Activated effector memory CD4-positive, alpha-beta T cell treated with Interleukin-2 at 50 U/mL for 16 hours (primary cell): ENCODE results near the gene POC1A.
"Not testable (repeated sequence)": the region's sequence is repeated elsewhere in the genome, so short reads cannot be mapped to it uniquely, and the experiment has no call there.

ENCODE experiments used
- DNase-seq: peaks from one replicate; pipeline ENCODE4 v3.0.0-alpha.2; 2020

Gene POC1A

DNA sequence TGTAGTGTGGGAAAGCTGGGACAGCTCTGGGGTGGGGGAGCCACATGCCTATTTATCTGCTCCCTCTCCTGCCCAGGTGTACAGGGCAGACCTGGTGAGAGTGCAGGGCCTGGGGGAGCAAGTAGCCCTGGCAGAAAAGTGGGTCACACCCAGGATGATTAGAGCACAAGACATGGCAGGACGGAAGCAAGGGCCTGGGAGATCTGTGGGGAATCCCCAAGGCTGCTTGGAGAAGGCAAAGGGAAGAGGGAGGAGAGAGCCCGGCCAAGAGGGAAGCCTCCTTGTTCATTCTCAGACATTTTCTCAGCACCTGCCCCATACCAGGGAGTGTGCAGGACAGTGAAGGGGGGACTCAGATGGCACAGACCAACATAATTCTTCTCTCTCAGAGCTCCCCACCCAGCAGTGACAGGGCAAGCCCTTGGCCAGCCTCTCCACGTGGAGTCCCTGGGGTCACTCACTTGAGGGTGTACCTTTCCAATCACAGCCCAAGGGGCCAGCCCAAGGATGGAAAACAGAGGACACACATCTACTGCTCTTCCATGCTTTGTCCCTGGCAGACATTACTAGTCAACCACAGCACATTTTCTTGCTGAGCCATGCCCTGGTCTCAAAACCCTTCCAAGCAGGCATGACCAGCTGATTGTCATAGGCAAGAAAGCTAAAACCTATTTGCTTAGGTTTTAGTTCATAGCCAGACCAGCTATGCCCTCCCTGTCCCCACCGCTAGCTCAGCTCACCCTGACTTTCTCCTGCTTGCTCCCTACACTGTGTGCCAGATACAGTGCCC, 92.9 kb downstream of the POC1A start:
- no peak for DNase-seq

DNA sequence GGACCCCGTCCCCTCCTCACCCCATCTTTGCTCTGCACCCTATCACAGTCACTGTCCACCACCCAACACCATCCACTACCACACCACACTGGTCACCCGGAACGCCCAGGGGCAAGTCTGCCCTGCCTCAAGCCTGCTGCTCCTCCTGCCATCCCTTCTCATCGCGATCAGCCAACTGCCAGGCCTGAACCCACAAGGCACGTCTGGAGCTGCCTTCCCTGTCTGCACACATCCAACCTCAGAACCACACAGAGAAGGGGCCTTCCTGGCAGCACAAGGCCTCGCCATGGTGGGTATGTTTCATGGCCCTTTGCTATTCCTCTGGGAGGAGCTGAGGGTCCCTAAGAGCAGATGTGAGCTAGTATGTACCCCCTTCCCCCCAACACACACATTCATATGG, 94.4 kb downstream of the POC1A start:
- DNase-seq: no peak

DNA sequence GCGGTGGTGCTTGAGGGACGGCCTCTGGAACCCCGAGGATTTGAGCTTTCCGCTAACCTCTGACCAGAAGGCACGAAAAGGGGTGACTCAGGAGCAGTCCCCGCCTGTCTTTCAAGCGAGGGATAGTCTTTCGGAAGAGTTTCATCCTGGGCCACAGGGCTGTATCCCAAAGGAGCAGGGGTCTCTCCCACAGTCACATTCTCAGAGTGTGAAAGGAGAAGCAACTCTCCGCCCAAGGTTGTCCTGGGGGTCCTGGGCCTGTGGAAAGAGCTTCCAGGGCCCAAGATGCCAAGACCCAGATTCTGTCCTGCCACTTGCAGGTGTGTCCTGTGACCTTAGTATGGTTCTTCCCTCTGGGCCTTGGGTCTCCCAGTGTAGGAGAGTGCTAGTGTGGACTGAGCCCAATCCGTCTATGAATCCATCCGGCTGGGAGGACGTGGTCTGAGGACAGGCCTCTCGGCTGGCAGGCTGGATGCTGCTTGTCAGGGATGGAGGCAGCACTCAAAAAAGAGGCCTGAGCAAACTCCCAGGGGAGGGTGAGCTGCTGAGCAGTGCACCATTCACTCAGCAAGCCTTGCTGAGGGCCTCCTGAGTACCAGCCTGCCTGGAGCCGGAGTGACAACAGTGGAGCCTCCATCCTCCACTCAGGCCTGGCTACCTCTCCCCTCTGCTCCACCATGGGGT, 96.3 kb downstream of the POC1A start:
- no peak for DNase-seq

DNA sequence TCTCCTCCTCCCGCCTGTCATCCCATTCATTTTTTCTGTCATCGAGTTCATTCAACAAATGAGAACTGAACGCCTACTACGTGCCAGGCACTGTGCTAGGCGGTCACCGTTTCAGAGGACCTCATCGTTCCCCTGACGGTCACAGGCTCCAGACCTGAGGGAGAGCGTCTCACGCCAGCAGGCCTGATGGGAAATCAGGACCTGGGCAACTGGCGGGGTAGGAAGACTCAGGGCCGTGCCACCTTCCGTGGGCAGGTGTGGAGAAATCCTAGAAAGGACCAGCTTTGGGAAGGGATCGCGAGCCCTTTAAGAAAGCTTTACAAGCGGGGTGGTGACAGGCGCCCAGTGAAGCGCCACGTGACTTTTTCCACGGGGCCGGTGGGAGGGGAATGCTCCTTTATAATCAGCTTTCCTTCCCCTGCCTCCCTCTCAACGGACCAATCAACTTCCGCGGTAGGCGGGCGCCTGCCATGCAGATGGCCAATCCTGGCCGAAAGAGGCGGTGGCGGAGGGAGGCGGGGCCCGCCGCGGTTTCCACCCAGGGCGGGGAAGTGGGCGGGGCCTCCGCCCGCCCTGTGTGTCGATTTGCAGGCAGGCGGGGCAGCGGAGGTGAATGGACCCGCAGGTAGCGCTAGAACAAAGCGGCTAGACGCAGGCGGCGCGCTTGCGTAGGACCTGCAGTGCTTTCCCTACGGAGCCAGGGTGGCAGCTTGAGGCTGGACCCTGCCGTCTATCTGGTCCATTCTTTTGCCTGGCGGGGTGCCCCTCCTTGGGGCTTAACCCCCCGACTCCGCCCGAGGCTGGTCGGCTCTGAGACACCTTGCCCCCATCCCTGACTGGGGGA, 97.0 kb downstream of the POC1A start:
- peak; percentile 100 for DNase-seq

DNA sequence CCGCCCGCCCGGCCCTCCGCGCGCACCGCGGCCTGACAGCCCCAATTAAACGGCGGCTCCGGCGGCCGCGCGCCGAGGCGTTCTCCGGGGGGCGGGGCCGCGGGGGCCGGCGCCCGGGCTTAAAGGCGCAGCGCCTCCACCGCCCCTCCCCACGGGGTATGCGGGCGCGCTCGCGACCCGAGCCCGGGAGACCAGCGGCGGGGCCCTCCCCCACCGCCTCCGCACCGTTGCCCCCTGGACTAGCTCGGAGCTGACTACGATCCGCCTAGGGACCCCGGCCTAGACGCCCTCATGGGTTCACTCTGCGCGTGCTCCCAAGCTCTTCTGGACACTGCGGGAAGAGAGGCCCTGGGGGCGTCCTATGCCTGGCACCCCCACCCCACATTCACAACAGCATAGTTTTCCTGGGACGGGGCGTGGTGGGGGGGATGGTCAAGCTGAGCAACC, 97.7 kb downstream of the POC1A start, which contains the start of gene DUSP7:
Gene DUSP7 (minus strand): TSS at position 51 of the 447 bp plus-strand sequence. CDS start 205 bp downstream, outside the sequence.
- DNase-seq: peak; percentile 60

DNA sequence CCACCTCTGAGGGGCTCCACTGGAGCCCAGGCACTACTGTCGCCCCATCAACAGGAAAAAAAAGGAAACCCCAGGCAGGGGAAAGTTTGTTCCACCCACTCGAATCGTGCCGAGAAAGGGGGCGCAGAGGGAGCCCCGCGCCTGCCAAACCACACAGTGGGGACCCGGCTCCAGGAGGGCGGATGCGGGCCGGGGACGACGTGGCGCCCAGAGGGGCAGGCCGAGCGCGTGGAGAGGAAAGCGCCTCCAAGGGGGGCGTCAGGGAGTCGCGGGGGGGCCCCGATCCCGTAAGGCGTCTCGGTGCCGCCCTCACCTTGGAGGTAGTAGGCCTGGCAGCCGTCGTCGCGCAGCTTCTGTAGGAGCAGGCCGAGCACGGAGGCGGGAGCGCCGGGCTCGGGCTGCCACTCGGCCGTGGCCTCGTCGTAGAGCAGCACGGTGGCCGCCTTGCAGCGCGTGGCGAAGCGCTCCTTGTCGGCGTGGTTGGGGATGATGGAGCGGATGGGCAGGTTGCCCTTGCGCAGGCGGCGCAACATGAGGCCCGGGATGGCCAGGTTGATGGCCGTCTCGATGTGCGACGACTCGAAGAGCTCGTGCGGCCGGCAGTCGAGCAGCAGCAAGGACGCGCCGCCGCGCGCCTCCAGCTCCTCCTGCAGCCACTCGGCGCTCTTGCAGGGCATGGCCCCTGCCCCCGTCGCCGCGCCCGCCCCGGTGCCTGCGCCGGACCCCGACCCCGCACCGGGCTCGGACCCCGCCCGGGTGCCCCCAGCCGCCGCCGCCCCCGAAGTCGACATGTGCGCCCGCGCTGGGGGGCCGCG, 98.5 kb downstream of the POC1A start:
- peak; percentile 48 for DNase-seq

DNA sequence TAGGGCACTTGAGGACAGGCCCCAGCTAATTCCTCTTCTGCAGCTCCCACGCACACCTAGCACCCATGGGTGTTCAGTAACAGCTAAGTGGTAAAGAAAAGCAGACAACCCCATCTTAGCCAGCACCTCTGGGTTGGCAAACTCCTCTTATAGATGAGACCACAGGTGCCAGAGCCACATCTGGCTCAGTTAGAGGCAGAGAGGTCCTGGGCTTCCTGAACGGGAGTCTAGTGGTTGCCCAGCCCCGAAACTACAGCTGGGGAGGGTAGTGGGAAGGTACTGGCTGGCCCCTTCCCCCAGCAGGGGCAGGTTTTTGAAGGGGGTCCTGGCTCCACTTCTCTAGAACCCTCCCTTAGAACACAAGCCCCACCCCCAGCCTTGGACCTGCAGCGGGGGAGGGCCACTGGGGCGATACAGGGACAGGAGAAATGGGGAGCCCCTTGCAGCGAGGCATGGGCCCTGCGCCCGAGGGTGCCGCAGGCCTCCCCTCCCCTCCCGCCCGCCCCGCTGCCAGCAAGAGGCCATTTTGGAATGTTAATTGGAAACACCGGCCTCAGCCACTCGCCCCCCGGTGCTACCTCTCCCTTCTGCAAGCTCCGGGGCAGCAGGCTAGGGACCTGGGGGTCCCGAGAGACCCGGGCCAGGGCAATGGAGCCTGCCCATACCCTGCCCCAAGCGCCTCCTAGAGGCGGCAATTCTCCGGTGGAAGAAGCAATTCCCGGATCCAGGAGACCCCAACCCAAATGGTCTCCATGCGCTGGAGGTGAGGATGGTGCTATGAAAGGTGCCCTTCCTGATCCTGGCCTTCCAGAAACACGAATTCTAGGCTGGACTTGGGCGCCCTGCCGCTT, 99.3 kb downstream of the POC1A start:
- peak; percentile 10 for DNase-seq

DNA sequence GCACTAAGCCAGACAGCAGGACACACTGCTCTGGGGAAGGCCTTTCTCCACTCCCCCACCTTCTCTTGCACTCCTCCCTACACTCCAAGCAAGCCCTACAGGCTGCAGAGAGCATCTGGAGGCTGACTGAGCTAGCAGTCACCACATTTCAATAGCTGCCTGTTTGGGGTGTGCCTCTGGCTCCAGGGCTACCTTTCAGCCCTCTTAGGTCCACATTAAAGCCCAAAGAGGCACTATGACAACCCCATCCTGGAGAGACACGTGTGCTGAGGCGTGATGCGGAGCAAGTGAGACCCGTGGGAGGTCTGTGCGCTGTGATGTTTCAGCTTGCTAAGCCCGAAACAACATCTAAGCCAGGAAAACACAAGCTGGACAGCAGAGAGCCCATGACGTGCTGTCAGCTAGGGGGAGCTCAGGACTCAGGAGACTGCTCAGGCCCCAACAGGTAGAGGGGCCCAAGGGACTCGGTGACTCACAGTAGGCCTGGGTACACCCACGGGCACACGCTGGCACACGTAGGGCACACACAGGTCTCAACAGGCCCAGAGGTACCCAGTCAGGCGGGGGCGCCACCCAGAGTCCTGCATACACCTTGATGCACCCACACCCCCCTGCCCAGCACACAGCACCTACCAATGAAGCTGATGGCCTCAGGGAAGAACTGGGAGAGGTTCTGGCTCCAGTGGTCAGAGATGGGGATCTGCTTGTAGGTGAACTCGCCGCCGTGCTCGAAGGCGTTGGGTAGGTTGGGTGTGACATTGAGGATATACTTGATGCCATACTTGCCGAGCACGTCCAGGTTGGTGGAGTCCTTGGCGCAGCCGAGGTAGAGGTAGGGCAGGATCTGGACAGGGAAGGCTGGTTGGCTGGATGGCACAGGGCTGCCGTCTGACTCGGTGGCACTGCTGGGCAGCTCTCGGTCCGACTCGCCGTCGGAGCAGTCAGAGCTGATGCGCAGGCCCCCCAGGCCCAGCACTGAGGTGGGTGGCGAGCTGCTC, 100.6 kb downstream of the POC1A start:
- DNase-seq: peak; percentile 21

DNA sequence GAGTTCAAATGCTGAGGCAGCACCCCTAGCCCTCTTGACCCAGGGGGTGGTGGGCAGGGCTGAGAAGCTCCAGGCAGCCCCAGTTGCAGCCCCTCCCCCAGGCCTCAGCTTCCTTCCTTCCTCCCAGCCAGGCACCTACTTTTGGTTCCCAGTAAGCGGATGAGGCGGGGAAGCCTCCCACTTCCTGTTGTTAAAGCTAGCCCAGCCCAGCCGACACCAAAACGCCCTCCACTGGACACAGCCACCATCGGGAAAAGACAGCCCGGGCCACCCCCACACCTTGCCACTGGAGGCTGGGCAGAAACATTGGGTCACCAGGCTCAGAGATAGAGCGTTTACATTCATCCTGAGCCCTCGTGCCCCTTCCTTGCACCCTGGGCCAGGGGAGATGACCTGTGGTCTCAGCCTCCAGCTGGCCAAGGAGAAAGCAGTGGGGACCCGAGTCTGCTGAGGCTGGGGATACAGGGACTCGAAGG, 101.4 kb downstream of the POC1A start:
- DNase-seq: peak; percentile 37

DNA sequence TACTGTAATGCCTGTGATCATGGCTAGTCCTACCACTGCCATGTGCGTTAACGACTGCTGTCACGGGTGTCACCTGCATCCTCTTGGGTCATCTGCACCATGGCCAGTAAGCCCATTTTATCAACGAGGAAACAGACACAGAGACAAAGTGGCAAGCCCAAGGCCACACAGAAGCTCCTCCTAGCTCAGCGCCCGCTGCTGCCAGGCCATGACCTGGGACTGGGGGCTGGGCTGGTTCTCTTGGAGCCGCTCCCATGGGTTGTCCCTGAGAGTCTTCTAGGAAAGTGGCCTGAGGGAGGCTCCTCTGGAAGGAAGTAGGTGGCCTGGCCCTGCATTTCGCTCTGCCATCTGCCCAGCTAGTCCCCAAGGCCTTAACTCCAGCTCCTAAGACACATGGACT, 102.8 kb downstream of the POC1A start:
- no peak for DNase-seq

DNA sequence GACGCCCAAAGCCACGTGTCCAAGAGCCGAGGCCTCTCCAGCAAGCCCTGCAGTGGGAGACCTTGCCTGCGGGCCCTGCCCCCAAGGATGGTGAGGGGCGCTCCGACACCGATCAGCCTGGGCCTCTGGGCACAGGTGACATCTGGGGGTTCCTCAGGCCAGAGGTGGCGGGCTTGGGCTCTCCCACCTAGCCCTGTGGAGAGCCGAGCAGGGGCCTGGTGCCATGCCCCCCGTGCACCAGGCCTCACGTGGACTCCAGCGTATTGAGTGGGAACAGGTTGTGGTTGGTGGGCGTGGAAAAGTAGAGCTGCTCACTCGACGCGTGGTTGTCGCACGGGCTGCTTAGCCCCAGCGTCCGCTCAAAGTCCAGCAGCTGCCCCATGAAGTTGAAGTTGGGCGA, 103.7 kb downstream of the POC1A start:
- no peak for DNase-seq

DNA sequence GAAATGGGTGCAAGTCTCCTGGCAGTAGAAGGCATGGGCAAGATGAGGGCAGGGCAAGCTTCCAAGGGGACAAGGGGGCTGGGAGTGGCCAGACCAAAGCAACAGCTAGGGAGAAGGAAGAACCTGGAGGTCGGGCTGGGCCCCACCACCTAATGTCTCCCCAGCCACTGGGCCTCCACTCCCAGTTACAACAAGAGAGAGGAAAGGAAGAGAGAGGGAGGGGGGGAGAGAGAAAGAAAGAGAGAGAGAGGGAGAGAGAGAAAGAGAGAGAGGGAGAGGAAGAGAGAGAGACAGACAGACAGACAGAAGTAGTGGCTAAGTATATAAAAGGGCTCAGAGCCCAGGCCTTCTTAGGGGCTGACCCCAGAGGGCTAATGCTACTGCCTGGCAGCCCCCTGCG, 104.7 kb downstream of the POC1A start:
- DNase-seq: no peak

DNA sequence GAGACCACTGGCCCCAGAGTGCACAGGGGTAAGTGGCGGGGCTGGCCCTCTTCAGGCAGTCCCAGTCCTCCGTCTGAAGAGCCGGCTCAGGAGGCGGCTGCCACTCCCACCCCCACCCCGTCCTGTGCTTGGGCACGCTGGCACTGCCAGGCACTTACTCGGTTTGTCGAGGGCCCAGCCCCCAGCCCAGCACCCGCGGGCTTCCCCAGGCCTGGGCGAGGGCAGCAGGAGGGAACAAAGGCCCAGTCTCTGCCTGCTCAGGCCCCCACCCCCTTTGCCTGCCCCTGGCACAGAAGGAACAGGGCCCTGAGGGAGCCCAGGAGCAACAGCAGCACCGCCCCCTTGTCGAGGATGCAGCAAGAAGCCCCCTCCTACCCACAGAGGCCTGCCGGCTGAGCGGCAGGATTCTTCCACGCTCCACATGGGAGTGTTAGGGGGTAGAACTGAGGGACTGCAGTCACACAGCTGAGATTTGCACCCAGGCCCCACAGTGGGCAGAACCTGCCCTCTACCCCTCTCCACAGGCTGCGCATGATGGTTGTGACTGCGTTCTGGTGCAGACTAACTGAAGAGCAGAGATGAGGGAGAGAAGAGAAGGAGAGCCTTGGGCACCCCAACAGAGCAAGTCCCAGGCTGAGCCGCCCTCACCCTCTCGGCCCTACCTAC, 106.8 kb downstream of the POC1A start:
- no peak for DNase-seq

DNA sequence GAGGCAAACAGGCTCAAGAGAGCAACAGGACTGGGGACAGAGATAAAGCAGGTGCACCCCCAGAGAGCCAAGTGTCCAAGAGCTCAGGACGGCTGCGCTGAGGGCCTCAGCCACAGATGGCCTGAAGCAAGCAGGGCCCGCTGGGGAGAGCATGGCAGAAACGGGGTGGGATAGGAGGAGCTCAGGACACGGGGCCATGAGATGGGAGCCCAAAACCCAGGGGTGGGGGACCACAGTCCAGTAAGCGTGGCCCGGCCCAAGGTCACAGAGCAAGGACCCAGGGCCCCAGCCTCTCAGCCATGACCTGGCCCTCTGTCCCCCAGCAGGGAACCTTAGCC, 107.4 kb downstream of the POC1A start:
- DNase-seq: no peak

DNA sequence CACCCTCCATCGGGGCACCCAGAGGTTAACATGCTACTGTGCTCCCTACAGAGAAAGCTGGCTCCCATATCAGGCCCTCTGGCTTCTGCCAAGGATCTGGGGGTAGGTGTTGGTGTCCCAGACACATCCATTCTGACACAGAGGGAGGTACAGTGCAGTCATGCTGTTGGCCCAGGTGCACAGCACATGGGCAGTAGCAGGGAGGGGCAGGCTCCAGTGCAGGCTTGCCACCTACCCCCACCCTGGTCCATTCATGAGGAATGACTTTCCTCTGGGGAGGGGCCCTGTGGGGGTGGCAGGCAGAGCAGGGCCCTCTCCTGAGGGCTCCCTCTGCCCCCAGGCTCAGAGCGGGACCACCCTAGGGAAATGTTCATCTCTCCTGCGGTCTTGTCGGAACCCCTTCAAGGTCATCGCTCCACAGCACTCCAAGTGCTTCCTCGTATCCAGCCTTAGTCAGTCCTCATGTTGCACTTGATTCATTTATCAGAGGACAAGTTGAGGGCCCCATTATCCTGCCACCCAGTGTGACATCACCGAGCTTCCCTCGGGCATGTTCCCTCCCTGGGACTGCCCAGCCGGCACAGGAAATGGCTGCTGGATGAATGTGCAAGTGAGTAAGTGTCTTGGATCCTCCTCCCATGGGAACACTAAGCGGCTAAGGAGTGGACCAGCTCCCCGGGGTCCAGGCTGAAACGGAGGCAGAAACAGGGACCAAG, 107.9 kb downstream of the POC1A start:
- DNase-seq: no peak

DNA sequence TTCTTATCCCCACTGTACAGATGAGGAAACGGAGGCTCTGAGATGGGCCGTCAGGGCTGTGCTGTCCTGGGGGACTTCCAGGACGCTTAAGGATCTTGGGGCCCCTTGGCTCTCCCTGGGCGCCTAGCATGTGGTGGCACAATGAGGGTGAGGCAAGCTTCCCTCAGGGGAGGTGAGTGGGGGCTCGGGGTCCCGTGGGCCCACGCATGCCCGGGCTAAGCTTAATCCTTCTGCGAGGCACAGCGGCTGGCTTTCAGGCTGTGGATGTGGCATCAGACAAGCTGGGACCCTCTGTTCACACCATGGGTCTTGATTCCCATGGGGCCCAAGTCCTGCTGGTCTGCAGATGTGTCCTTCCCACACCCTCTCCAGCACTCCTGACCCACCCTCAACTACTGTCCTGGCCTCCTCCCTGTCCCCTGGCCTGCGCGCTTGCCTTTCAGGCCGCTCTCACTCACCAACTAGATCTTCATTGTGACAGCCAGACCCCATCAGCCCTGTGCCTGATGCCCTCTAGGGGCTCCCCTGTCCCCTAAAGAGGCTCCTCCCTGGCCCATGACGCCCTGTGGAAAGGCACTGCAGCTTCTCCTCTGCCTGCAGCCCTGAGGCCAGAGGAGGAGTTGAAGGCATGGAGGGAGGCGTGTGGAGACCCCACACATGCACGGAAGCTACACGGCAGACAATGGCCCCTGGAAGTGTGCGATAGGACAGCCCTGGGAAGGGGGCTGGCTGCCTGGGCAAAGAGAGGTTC, 109.2 kb downstream of the POC1A start:
- DNase-seq: no peak

DNA sequence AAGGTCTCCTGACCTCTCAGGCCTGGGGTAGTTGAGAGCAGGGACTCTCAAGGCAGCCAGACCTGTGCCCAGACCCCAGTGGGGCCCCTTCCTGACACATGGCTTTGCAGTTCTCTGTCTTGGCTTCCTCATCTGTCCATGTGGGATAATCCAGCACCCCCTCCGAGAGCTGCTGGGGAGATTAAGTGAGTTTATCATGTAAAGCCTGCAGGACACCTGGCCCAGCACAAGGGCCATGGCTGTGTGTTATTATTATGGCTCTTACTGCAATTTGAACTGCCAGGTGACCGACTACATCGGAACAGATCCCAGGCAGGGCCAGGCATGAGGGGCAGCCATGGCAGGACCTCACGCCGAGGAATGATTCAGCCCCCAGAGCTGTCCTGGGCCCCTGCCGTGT, 110.5 kb downstream of the POC1A start:
- no peak for DNase-seq

DNA sequence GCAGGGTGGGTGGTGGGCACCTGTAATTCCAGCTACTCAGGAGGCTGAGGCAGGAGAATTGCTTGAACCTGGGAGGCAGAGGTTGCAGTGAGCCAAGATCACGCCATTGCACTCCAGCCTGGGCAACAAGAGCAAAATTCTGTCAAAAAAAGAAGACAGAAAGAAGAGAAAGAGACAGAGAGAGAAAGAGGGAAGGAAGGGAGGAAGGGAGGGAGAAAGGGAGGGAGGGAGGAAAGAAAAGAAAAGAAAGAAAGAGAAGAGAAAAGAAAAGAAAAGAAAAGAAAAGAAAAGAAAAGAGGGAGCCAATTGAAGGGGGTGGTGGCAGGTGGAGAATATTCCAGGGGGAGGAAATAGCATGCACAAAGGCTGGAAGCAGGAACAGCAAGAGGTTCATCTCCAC, 111.2 kb downstream of the POC1A start:
- DNase-seq: not testable (repeated sequence)
